22Rv1 (cell line): ENCODE results near the gene PDGFB.

Experiments used
- H3K27ac ChIP-seq: fragments of 450-650 bp; 2 replicates; pipeline ENCODE4 v1.5.1; 2017
- ZFX ChIP-seq: fragments of 450-650 bp; IDR thresholded peaks from 2 replicates; pipeline ENCODE4 v1.6.1; 2017; ENCODE audit warnings: antibody characterized with exemption, borderline replicate concordance
- TF ChIP-seq, protein P1 (sequence below): fragments of 450-650 bp; IDR thresholded peaks from 2 replicates; pipeline ENCODE4 v1.5.1; 2017; ENCODE audit warnings: mild to moderate bottlenecking

The PDGFB gene

DNA sequence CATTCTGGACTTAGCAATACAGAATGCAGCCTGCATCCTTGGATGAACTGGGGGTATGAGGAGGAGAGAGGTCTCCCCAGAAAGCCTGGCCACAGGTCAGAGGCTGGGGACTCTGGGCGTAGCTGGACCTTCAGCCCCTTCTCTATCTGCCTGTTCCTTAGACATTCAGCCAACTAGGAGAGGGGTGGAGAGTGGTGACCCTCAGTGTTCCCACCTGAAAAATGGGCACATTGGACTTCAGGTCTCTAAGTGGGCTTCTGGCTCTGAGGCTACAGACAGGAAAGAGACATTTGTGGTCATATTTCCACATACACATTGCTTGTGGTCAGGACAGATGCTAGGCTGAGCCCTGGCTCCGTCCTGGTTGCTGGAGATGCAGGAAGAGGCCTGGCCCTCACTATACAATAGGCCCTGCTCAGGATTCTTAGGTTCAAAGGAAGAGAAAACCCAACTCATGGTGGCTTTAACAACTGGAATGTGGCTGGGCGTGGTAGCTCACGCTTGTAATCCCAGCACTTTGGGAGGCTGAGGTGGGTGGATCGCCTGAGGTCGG is 62.2 kb downstream of the PDGFB start:
- no peak for TF ChIP-seq ZFX
- TF ChIP-seq, protein P1, sequence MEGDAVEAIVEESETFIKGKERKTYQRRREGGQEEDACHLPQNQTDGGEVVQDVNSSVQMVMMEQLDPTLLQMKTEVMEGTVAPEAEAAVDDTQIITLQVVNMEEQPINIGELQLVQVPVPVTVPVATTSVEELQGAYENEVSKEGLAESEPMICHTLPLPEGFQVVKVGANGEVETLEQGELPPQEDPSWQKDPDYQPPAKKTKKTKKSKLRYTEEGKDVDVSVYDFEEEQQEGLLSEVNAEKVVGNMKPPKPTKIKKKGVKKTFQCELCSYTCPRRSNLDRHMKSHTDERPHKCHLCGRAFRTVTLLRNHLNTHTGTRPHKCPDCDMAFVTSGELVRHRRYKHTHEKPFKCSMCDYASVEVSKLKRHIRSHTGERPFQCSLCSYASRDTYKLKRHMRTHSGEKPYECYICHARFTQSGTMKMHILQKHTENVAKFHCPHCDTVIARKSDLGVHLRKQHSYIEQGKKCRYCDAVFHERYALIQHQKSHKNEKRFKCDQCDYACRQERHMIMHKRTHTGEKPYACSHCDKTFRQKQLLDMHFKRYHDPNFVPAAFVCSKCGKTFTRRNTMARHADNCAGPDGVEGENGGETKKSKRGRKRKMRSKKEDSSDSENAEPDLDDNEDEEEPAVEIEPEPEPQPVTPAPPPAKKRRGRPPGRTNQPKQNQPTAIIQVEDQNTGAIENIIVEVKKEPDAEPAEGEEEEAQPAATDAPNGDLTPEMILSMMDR = no peak
- H3K27ac ChIP-seq = no peak overlapping the region

DNA sequence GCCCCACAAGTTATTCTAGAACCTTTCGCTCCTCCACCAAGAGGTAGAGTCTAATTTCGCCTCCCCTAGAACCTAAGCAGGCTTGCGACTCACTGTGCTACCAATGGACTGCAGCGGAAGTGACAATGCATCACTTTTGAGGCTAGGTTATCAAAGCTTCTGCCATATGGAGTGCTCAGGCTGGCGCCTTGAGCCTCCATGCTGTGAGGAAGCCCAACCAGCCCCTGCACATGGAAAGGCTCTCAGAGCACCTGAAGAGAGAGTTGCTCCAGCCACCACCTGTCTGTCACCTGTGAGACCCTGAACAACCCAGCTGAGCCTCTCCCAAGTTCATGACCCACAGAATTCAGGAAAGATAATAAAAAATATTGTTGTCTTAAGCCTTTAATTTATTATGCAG is 63.0 kb downstream of the PDGFB start:
- no peak for TF ChIP-seq ZFX
- TF ChIP-seq, protein P1 = no peak

DNA sequence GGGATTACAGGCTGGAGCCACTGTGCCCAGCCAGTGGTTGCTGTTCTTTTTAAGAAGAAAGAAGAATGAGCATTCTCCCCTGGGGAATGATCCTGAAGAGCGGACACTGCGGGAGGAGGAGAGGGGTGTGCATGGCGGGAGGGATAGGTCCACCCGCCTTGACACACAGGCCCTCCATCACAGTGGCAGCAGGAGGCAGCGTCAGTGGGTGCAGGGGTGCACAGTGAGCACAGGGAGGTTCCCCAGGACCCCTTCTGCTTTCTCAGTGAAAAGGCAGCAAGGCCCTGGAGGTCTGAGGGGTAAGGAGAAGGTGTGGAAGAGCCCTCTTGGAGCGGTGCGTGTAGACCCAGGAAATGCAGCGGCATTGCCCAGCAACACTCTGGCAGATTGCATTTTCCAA is 63.4 kb downstream of the PDGFB start:
- TF ChIP-seq, protein P1 = no peak
- TF ChIP-seq ZFX = no peak
- H3K27ac ChIP-seq = no peak overlapping the region

More for the DNA sequence above, 63.0 kb downstream of the PDGFB start:
- no peak overlapping the region for H3K27ac ChIP-seq

DNA sequence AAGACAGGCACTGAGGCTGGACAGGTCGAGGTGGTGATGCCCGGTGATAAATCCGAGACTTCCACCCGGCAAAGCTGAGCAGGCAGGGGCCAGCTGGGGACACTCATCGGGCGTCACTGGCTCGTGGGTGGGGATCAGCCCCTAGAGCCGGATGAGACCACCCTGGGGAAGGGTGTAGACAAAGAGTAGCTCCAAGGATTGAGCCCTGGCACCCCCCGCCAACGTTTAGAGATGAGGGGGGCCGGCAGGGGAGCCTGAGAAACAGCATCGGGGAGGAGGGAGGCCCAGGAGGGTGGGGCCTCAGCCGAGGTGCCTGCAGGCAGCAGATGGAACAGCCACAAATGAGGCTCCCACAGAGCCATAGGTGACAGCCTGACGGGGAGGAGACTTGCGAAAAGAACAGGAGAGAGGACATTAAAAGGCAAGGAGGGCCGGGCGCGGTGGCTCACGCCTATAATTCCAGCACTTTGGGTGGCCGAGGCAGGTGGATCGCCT is 64.9 kb downstream of the PDGFB start:
- TF ChIP-seq, protein P1 = no peak
- no peak for TF ChIP-seq ZFX
- no peak overlapping the region for H3K27ac ChIP-seq

DNA sequence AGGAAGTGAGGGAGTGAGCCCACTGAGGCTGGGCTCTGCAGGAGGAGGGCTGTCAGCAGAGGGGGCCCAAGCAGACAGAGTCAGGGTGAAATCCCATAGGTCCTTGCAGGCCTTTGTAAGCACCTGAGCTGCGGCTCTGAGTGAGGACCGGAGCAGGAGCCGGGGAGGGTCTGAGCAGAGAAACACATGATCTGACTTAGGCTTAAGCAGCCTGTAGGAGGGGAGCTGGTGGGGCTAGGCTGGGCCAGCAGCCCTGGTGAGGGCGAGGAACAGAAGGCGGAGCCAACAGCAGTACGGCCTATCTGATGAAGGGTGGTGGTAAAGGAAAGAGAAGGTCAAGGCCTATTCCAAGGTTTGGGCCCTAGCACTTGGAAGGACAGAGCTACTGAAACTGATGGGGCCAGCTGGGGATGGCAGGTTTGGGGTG is 65.4 kb downstream of the PDGFB start:
- TF ChIP-seq, protein P1 = no peak
- TF ChIP-seq ZFX = no peak
- H3K27ac ChIP-seq = no peak overlapping the region

DNA sequence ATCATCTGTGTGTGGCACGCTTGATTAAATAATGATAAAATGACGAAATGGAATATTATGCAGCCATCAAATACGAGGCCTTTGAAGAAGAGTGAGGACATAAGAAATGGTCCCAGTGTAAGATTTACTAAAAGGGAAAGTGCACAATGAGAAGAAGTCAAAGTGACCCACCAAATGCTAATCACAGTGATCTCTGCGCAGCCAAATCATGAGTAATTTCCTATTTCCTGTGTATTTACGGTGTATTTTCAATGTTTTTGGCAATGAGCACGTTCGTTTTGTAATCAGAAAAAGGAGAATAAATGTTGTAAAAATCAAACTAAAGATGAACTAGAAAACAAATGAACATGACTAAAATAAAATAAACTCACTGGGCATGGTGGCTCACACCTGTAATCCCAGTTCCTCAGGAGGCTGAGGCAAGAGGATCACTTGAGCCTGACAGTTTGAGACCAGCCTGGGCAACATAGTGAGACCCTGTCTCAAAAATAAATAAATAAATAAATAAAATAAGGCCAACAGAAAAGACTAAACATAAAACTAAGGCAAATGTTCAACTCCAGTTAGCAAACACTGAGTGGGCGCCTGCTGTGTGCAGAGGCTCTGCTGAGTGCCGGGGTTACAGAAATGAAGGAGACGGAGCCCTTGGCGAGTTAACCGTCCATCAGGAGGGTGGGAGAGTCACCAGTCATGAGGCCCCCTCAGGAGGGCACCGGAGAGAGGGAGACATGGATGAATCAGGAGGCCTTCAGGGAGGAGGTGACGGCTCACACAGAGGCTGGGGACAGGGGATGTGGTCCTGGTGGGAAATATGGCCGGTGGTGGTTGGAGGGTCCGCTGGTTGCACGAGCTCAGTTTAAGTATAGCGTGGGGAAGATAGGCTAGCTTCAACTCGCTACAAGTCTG is 66.3 kb downstream of the PDGFB start:
- no peak overlapping the region for H3K27ac ChIP-seq
- TF ChIP-seq, protein P1 = no peak
- no peak for TF ChIP-seq ZFX

DNA sequence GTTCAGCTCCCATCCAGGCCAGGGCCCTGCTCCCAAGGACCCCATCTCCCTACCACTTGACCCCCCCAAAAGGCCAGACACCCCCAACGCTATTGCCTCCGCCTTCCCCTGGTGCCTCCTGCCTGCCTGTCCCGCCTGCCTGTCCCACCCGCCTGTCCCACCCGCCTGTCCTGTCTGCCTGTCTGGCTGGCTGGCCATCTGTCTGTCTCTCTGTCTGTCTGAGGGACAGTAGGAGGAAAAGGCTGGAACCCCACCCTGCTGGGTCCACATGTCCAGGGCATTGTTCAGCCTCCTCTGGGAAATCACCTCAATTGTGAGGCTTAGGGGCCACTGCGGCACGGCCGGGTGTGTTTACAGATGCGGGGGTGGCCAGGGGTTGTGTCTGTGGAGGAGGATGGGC is 67.0 kb downstream of the PDGFB start:
- H3K27ac ChIP-seq = no peak overlapping the region

More for the DNA sequence above, 67.0 kb downstream of the PDGFB start:
- TF ChIP-seq, protein P1 = no peak
- TF ChIP-seq ZFX = no peak
